ENCODE measurements around the gene ABLIM1.

DNA sequence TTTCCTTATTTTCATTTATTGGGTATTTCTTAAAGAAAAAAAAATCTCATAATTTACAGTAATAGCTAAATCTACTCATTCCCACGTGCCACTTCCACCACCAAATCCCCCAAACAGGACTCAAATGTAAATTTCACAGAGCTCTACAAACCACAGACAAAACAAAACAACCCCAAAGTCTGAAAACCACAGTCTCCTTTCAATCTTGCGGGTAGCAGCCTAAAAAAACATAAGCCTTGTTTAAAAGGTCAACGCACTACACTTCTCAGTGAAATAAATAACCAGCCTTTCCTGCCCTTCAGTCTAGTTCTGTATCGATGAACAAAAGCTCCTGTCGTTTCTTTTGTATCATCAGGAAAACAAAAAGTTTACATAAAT is 132.0 kb downstream of the ABLIM1 start:
- TF ChIP-seq, protein P1, sequence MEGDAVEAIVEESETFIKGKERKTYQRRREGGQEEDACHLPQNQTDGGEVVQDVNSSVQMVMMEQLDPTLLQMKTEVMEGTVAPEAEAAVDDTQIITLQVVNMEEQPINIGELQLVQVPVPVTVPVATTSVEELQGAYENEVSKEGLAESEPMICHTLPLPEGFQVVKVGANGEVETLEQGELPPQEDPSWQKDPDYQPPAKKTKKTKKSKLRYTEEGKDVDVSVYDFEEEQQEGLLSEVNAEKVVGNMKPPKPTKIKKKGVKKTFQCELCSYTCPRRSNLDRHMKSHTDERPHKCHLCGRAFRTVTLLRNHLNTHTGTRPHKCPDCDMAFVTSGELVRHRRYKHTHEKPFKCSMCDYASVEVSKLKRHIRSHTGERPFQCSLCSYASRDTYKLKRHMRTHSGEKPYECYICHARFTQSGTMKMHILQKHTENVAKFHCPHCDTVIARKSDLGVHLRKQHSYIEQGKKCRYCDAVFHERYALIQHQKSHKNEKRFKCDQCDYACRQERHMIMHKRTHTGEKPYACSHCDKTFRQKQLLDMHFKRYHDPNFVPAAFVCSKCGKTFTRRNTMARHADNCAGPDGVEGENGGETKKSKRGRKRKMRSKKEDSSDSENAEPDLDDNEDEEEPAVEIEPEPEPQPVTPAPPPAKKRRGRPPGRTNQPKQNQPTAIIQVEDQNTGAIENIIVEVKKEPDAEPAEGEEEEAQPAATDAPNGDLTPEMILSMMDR (IDR thresholded peaks at IDR 0.05), result no peak
- TF ChIP-seq EZH2 (IDR thresholded peaks at IDR 0.05), result no peak

Data from neural progenitor cell (in vitro differentiated cells).